NK-92 (cell line): ENCODE results near the gene LATS2.

ENCODE experiments used
- DNase-seq: peaks from one replicate; lab custom pipeline; 2025; ENCODE audit not compliant: unreplicated experiment; lab: John Stamatoyannopoulos, UW

Gene LATS2

DNA sequence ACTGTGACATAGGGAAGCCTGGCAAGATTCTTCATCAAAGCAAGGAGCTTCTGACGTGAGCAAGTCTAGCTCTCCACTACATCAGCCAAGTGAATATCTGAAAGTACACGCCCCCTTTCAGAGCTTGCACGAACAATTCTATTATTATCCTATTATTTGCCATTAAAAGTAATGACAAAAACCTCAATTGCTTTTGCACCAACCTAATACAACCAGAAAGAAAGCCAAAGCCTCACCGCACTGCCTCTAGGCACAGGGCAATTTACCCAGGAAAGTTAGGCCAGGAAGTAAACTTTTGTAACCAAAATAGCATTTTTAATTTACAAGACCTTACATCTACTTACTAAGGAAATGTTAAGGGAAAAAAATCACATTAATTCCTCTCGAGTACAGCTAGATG lies 41.2 kb downstream of the LATS2 start:
- no peak for DNase-seq

DNA sequence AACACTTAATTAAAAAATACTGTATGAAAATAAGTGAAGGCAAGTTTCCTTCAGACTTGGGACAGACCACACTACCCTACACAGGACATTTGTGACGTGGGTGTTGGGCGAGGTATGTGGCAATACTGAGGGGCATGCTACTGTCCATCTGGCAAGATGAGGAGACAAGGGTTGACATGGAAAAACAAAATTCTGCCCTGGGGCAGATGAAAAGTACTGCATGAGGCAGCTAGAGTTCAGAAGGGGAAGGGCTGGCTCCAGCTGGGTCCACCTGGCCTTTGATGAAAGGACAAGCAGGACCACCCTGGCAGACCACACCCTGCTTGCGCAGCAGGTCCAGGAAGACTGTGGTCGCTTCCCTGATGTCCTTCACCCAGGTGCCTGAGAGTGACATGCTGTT lies 43.2 kb downstream of the LATS2 start:
- no peak for DNase-seq

DNA sequence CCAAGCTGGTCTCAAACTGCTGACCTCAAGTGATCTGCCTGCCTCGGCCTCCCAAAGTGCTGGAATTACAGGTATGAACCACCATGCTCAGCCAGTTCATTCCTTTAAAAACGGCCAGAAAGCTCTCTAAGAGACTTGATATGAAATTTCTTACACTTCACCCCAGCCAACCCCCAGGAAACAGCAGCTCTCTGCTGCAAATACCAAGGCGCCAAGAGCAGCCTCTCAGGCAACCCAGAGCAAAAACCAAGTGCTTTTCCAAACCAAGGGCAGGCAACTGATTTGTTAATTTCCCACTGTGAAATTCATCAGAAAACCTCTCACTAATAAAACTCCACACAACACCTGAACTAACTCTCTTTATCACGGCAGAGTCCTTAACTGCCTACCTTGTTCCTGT lies 44.9 kb downstream of the LATS2 start:
- no peak for DNase-seq

GRCh38 chr13:21015284-21015683 lies 46.1 kb downstream of the LATS2 start:
- DNase-seq, result no peak

- no peak for DNase-seq
Observed at GRCh38 chr13:21014502-21015170, 46.8 kb downstream of the LATS2 start.

GRCh38 chr13:21014139-21014501 lies 47.3 kb downstream of the LATS2 start:
- no peak for DNase-seq

DNA sequence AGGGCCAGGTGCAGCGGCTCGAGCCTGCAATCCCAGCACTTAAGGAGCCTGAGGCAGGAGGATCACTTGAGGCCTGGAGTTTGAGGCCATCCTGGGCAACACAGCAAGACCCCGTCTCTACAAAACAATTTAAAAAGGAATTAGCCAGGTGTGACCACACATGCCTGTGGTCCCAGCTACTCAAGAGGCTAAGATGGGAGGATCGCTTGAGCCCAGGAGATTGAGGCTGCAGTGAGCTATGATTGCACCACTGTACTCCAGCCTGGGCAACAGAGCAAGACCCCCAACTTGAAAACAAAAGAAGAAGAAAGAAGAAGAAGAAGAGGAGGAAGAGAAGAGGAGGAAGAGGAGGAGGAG lies 47.7 kb downstream of the LATS2 start:
- DNase-seq, result no peak

- no peak for DNase-seq
Observed at GRCh38 chr13:21012841-21013681, 48.3 kb downstream of the LATS2 start.

DNA sequence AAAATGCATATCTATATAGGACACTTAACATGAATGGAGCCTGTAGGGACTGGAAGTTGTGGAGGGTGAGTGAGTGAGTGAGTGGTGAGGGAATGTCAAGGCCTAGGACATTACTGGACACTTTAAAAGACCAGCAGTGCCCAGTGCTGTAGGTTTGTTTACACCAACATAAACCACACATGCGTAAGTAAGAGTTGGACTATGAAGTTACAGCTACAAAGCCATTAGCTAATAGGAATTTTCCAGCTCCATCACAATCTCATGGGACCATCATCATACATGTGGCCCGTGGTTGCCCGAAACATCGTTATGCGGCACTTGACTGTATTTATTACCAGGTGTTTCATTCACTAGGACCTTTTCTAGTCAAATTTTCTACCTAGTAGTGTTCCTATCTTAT lies 49.2 kb downstream of the LATS2 start:
- no peak for DNase-seq

- DNase-seq, result no peak
Observed at GRCh38 chr13:21011378-21011777, 50.0 kb downstream of the LATS2 start.

- DNase-seq, result no peak
Observed at GRCh38 chr13:21010621-21011020, 50.8 kb downstream of the LATS2 start.

DNA sequence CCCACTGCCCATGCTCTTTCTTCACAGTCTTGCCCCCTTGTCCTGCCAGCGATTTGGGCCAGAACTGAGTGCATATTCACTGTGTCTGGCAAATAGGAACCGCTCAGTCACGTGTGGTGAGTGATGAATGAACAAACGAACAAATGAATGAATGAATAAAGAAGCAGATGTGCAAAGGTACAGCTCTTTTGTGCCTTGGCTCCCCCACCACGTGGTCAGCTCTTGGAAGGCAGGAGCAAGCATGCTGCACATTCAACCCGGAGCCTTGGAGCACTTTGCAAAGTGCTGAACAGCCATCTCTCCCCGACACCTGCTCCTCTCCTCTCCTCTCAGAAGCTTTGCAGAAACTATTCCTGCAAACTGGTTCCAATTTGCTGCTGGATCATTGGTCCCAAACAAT lies 52.4 kb downstream of the LATS2 start:
- no peak for DNase-seq

- DNase-seq, result no peak
Observed at GRCh38 chr13:21008026-21008425, 53.4 kb downstream of the LATS2 start.

GRCh38 chr13:21006141-21007005 lies 55.0 kb downstream of the LATS2 start:
- no peak for DNase-seq

GRCh38 chr13:21005193-21005592 lies 56.2 kb downstream of the LATS2 start:
- no peak for DNase-seq

DNA sequence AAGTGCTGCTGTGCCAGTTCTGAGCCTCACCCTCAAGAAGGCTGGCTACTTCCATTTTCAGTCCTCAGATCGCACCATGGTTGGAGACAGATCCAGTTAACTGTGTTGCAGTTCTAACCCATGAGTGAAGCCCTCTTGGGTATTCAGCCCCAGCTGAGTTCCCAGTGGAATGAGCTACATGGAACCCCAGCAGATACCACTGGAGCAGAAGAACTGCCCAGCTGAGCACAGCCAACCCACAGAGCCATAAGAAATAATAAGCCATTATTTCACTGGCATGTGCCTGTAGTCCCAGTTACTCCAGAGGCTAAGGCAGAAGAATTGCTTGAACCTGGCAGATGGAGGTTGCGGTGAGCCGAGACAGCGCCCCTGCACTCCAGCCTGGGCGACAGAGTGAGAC lies 59.9 kb downstream of the LATS2 start:
- DNase-seq, result no peak

GRCh38 chr13:21000647-21001046 lies 60.7 kb downstream of the LATS2 start:
- no peak for DNase-seq

GRCh38 chr13:20998649-20999415 lies 62.6 kb downstream of the LATS2 start:
- no peak for DNase-seq

DNA sequence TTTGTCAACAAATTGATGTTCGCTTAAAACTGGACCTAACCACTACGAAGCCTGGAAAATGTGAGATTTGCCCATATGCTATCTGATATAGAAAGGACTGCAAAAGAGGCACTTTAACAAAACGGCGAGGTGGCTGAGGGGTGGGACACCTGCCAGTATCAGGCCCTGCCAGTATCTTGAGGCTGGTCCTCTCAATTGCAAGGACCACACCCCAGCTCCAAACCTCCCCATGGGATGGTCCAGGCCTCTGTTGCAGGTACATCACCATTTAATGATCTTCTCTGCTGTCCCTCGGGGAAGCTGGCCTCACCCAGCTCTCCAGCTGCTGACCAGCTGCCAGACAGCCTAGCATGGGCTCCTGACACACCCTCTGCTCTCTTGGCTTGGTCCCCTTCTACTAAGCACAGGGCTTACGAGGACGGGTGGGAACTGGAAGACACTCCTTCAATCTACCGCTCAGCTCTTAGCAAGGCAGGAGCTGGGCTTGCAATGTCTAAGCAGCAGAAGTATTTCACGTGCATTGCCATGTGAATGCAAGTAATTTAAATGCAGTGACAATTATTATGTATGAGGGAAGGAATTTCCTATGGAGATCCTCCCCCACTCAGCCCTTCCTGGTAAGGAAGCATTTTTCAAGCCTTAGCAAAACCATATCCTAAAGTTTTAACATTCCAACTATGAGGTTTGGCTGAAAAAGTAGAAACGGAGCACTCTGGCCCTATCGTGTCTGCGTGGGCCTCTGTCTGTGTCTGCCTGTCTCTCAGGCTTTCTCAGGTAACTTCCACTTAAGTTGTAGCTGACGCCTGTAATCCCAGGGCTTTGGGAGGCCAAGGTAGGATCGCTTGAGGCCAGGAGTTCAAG lies 63.9 kb downstream of the LATS2 start:
- no peak for DNase-seq

DNA sequence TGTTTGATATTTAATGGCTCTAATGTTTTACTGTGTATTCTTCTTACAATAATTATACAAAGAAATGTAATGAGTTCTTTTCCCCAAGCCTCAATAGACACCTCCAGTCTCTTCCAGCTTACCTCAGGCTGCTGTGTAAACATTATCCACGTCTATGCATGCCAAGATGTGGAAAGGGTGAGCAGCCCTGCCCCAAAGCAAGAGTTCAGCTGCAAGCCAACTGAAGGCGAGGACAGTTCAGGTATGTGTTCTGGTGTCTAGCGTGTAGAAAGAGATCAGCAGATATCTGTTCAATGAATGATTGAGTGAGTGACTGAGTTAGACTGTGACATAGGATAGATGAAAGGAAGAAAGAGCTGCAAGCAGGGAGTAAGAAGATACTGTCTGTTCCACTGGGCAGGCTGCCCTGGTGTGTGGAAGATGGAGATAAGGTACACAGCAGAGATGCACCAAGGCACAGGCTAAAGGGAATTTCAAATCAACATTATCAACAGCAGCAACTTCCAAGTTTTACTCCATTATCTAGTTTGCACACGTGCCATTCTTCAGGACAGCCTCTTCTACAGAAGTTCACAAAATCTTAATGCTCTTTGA lies 66.0 kb downstream of the LATS2 start:
- no peak for DNase-seq
